GM18508 (cell line): ENCODE results near the gene SHC1.
A peak's percentile ranks its signal among the peaks of the same experiment; 100 is the strongest.

ENCODE experiments used
- ATAC-seq: cut with Tn5 transposase; IDR thresholded peaks from one replicate; pipeline ENCODE4 v1.9.1; 2021; ENCODE audit warnings: moderate number of reproducible peaks; ENCODE audit not compliant: insufficient read depth, unreplicated experiment

SHC1 gene

GRCh38 chr1:154974808-154975408, 4.4 kb upstream of the SHC1 start:
- ATAC-seq = peak; percentile 28

GRCh38 chr1:154974102-154974807, 3.7 kb upstream of the SHC1 start, which contains the start of gene CKS1B:
Gene CKS1B, plus strand, starts transcription at chr1:154974681. Its CDS starts 65 bp downstream, at chr1:154974746.
- peak; percentile 72 for ATAC-seq

GRCh38 chr1:154973344-154974101, 3.0 kb upstream of the SHC1 start:
- no peak for ATAC-seq

GRCh38 chr1:154972517-154973343, 2.2 kb upstream of the SHC1 start:
- ATAC-seq = no peak

GRCh38 chr1:154972213-154972516, 1.6 kb upstream of the SHC1 start:
- no peak for ATAC-seq

GRCh38 chr1:154971341-154971998, 923 bp upstream of the SHC1 start:
- ATAC-seq = no peak

GRCh38 chr1:154969860-154970452, 591 bp downstream of the SHC1 start:
- no peak for ATAC-seq

- no peak for ATAC-seq
Measured at GRCh38 chr1:154969246-154969645, 1.3 kb downstream of the SHC1 start.

- no peak for ATAC-seq
Measured at GRCh38 chr1:154968731-154969130, 1.8 kb downstream of the SHC1 start.

GRCh38 chr1:154967331-154967950, 3.1 kb downstream of the SHC1 start:
- ATAC-seq = no peak

- no peak for ATAC-seq
Measured at GRCh38 chr1:154966111-154966510, 4.4 kb downstream of the SHC1 start.

GRCh38 chr1:154964359-154964758, 6.2 kb downstream of the SHC1 start:
- ATAC-seq = no peak

- no peak for ATAC-seq
Measured at GRCh38 chr1:154963643-154964042, 6.9 kb downstream of the SHC1 start.

GRCh38 chr1:154962795-154963330, 7.7 kb downstream of the SHC1 start:
- ATAC-seq = no peak

- no peak for ATAC-seq
Measured at GRCh38 chr1:154962156-154962749, 8.3 kb downstream of the SHC1 start.

GRCh38 chr1:154961207-154962155, 9.1 kb downstream of the SHC1 start, which contains the start of gene PYGO2:
Gene PYGO2, minus strand, starts transcription at chr1:154961782. Its CDS starts 206 bp downstream, at chr1:154961576.
- ATAC-seq = no peak

GRCh38 chr1:154960446-154961136, 10.0 kb downstream of the SHC1 start:
- ATAC-seq = no peak
